SU-DHL-6 (cell line): ENCODE measurements around the gene GIPC3.

Experiments used
- H2AFZ ChIP-seq: fragments of 200-600 bp; sonication (generic); 2 replicates; pipeline ENCODE4 v1.6.1; 2014; ENCODE audit warnings: low read depth, mild to moderate bottlenecking, moderate library complexity, mixed read lengths, antibody characterized with exemption, low read length; ENCODE audit not compliant: severe bottlenecking
- H3F3A ChIP-seq: fragments of 200-600 bp; shearing (Covaris generic); 2 replicates; pipeline ENCODE4 v1.6.0; 2016; ENCODE audit warnings: antibody characterized with exemption, mild to moderate bottlenecking; ENCODE audit not compliant: insufficient read depth
- H3K27ac ChIP-seq: fragments of 200-600 bp; sonication (generic); 2 replicates; pipeline ENCODE4 v1.5.1; 2016; ENCODE audit warnings: low read depth, mild to moderate bottlenecking, low read length, moderate library complexity, mixed read lengths
- H3K27me3 ChIP-seq: fragments of 200-600 bp; sonication (generic), shearing (Covaris generic); 2 replicates; pipeline ENCODE4 v1.6.0; 2014; ENCODE audit warnings: mild to moderate bottlenecking, low read length
- H3K36me3 ChIP-seq: fragments of 200-600 bp; sonication (generic); 2 replicates; pipeline ENCODE4 v1.6.1; 2014; ENCODE audit warnings: mild to moderate bottlenecking, low read length, mixed read lengths
- H3K4me2 ChIP-seq: fragments of 300-600, 200-600 bp; shearing (Covaris generic), sonication (generic); 2 replicates; pipeline ENCODE4 v1.6.0; 2014; ENCODE audit warnings: low read length, low read depth, mild to moderate bottlenecking; ENCODE audit not compliant: poor library complexity, severe bottlenecking
- H3K4me3 ChIP-seq: fragments of 200-600 bp; sonication (generic); 2 replicates; pipeline ENCODE4 v1.5.1; 2014; ENCODE audit warnings: antibody characterized with exemption, low read length, mild to moderate bottlenecking, mixed read lengths; ENCODE audit not compliant: insufficient read depth, poor library complexity, severe bottlenecking
- H3K79me2 ChIP-seq: fragments of 200-600 bp; sonication (generic); 2 replicates; pipeline ENCODE4 v1.6.1; 2014; ENCODE audit warnings: mild to moderate bottlenecking, low read length, moderate library complexity; ENCODE audit not compliant: insufficient read depth
- H3K9ac ChIP-seq: fragments of 200-600 bp; sonication (generic); 2 replicates; pipeline ENCODE4 v1.7.0; 2014; ENCODE audit warnings: mild to moderate bottlenecking, low read length
- H3K9me2 ChIP-seq: fragments of 200-600 bp; sonication (generic); replicated peaks from 2 replicates; pipeline ENCODE4 v1.6.1; 2014; ENCODE audit warnings: low read length; ENCODE audit not compliant: insufficient read depth
- H3K9me3 ChIP-seq: fragments of 200-600 bp; sonication (generic); 2 replicates; pipeline ENCODE4 v1.6.1; 2014; ENCODE audit warnings: low read length, mixed read lengths; ENCODE audit not compliant: insufficient read depth
- H4K20me1 ChIP-seq: fragments of 200-600 bp; sonication (generic); 2 replicates; pipeline ENCODE4 v1.6.1; 2014; ENCODE audit warnings: low read depth, mild to moderate bottlenecking, antibody characterized with exemption, low read length, moderate library complexity, mixed read lengths
- EZH2phosphoT487 ChIP-seq: fragments of 200-600 bp; sonication (generic), shearing (Covaris generic); conservative IDR thresholded peaks from 2 replicates; pipeline ENCODE4 v1.6.1; 2018; ENCODE audit warnings: mild to moderate bottlenecking, antibody characterized with exemption, low read length, moderate library complexity, mixed read lengths
- TF ChIP-seq, protein P1 (sequence below): fragments of 200-600 bp; sonication (generic); IDR thresholded peaks from one replicate; pipeline ENCODE4 v1.5.1; 2017; ENCODE audit warnings: antibody characterized with exemption, mild to moderate bottlenecking, low read length, moderate library complexity; ENCODE audit not compliant: insufficient read depth, poor library complexity, severe bottlenecking

Gene GIPC3

GRCh38 chr19:3570606-3571011 lies 14.7 kb upstream of the GIPC3 start:
- Histone ChIP-seq H4K20me1 (no peaks in the 10 kb centered on the region), H3K79me2 (no peaks in the 10 kb centered on the region), H3K27ac (no peak overlapping the region), H3K9me2 (no peaks in the 10 kb centered on the region), H2AFZ (no peak overlapping the region), H3K4me2 (no peak overlapping the region), H3F3A (no peaks in the 10 kb centered on the region), H3K4me3 (no peak overlapping the region), H3K27me3 (no peaks in the 10 kb centered on the region), H3K36me3 (no peaks in the 10 kb centered on the region), H3K9ac (no peak overlapping the region), H3K9me3 (no peaks in the 10 kb centered on the region)
- TF ChIP-seq, protein P1, sequence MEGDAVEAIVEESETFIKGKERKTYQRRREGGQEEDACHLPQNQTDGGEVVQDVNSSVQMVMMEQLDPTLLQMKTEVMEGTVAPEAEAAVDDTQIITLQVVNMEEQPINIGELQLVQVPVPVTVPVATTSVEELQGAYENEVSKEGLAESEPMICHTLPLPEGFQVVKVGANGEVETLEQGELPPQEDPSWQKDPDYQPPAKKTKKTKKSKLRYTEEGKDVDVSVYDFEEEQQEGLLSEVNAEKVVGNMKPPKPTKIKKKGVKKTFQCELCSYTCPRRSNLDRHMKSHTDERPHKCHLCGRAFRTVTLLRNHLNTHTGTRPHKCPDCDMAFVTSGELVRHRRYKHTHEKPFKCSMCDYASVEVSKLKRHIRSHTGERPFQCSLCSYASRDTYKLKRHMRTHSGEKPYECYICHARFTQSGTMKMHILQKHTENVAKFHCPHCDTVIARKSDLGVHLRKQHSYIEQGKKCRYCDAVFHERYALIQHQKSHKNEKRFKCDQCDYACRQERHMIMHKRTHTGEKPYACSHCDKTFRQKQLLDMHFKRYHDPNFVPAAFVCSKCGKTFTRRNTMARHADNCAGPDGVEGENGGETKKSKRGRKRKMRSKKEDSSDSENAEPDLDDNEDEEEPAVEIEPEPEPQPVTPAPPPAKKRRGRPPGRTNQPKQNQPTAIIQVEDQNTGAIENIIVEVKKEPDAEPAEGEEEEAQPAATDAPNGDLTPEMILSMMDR, result no peak
- no peak for TF ChIP-seq EZH2phosphoT487

- no peaks in the 10 kb centered on the region for H3K9me3 ChIP-seq
- H3K4me2 ChIP-seq, result peak overlapping the region; percentile 83
- peak overlapping the region; percentile 50 for H3K4me3 ChIP-seq
- no peaks in the 10 kb centered on the region for H3F3A ChIP-seq
- TF ChIP-seq, protein P1, result no peak
- no peak for TF ChIP-seq EZH2phosphoT487
- H3K79me2 ChIP-seq, result no peaks in the 10 kb centered on the region
- H3K9ac ChIP-seq, result peak overlapping the region; percentile 45
- no peak overlapping the region for H3K27ac ChIP-seq
- H2AFZ ChIP-seq, result peak overlapping the region; percentile 71
- H3K27me3 ChIP-seq, result no peaks in the 10 kb centered on the region
- H3K36me3 ChIP-seq, result no peaks in the 10 kb centered on the region
- no peaks in the 10 kb centered on the region for H4K20me1 ChIP-seq
- no peaks in the 10 kb centered on the region for H3K9me2 ChIP-seq
These were observed 13.0 kb upstream of the GIPC3 start for GRCh38 chr19:3572132-3572854.

GRCh38 chr19:3572855-3573161 lies 12.5 kb upstream of the GIPC3 start, which contains the start of gene HMG20B:
Gene HMG20B, plus strand, starts transcription at chr19:3572944. Its CDS starts 366 bp downstream, at chr19:3573310.
- Histone ChIP-seq H4K20me1 (no peaks in the 10 kb centered on the region), H3K9me2 (no peaks in the 10 kb centered on the region), H3F3A (no peaks in the 10 kb centered on the region), H3K27ac (no peak within 1 kb of the TSS; the same call in 1 of the 2 replicates), H3K4me3 (peak within 1 kb of the TSS; percentile 78), H3K9me3 (no peaks in the 10 kb centered on the region), H3K4me2 (peak within 1 kb of the TSS; percentile 89), H3K27me3 (no peaks in the 10 kb centered on the region), H3K36me3 (no peaks in the 10 kb centered on the region), H3K9ac (peak within 1 kb of the TSS; percentile 79), H3K79me2 (no peaks in the 10 kb centered on the region), H2AFZ (peak within 1 kb of the TSS; percentile 71)
- TF ChIP-seq EZH2phosphoT487, result no peak
- TF ChIP-seq, protein P1, result no peak
